NCI-H146 (cell line): ENCODE data around the gene MBNL1.

Source experiments
- DNase-seq: peaks from one replicate; lab custom pipeline; 2025; lab: John Stamatoyannopoulos, UW

MBNL1 gene

GRCh38 chr3:152448091-152448490 is 179.4 kb downstream of the MBNL1 start:
- DNase-seq, result no peak

GRCh38 chr3:152452318-152452717 is 183.6 kb downstream of the MBNL1 start:
- no peak for DNase-seq

- no peak for DNase-seq
These were observed 185.5 kb downstream of the MBNL1 start for GRCh38 chr3:152454076-152454875.

GRCh38 chr3:152455989-152456388 is 187.3 kb downstream of the MBNL1 start:
- DNase-seq, result no peak

- DNase-seq, result no peak
These were observed 189.0 kb downstream of the MBNL1 start for GRCh38 chr3:152457500-152458375.

GRCh38 chr3:152458376-152459117 is 189.8 kb downstream of the MBNL1 start:
- no peak for DNase-seq

- DNase-seq, result no peak
These were observed 190.4 kb downstream of the MBNL1 start for GRCh38 chr3:152459118-152459515.

- DNase-seq, result no peak
These were observed 190.8 kb downstream of the MBNL1 start for GRCh38 chr3:152459572-152459971.

- DNase-seq, result no peak
These were observed 192.2 kb downstream of the MBNL1 start for GRCh38 chr3:152460936-152461335.

- DNase-seq, result no peak
These were observed 192.7 kb downstream of the MBNL1 start for GRCh38 chr3:152461460-152461859.

- no peak for DNase-seq
These were observed 198.1 kb downstream of the MBNL1 start for GRCh38 chr3:152466784-152467183.

GRCh38 chr3:152469248-152470025 is 200.7 kb downstream of the MBNL1 start:
- DNase-seq, result no peak

- no peak for DNase-seq
These were observed 201.4 kb downstream of the MBNL1 start for GRCh38 chr3:152470095-152470494.

- no peak for DNase-seq
These were observed 202.2 kb downstream of the MBNL1 start for GRCh38 chr3:152470893-152471292.

- peak; percentile 31 for DNase-seq
These were observed 203.3 kb downstream of the MBNL1 start for GRCh38 chr3:152471814-152472671.

GRCh38 chr3:152472672-152472954 is 203.9 kb downstream of the MBNL1 start:
- no peak for DNase-seq

- peak; percentile 29 for DNase-seq
These were observed 205.9 kb downstream of the MBNL1 start for GRCh38 chr3:152474585-152474984.

GRCh38 chr3:152477422-152477821 is 208.7 kb downstream of the MBNL1 start:
- DNase-seq, result no peak

- no peak for DNase-seq
These were observed 211.7 kb downstream of the MBNL1 start for GRCh38 chr3:152480282-152480953.

- no peak for DNase-seq
These were observed 217.6 kb downstream of the MBNL1 start for GRCh38 chr3:152486364-152486763.
